Astrocyte of the spinal cord (primary cell): ENCODE measurements around the gene TOMM5.
"Not testable (repeated sequence)": the region's sequence is repeated elsewhere in the genome, so short reads cannot be mapped to it uniquely, and the experiment has no call there.

Source experiments
- DNase-seq: peaks from one replicate; pipeline ENCODE4 v3.0.0; 2011; ENCODE audit warnings: low read depth, low spot score
- H3K4me3 ChIP-seq: 2 replicates; pipeline ENCODE4 v1.5.1; 2011; ENCODE audit warnings: low read depth, mild to moderate bottlenecking, low read length, moderate library complexity
- in situ Hi-C: cut with HindIII; loops from 2 replicates; pipeline ENCODE4 v1.10.0; 2017; ENCODE audit warnings: low sequenced_read_pairs
- TF ChIP-seq, protein P1 (sequence below): IDR thresholded peaks from 2 replicates; pipeline ENCODE4 v1.5.1; 2012; ENCODE audit warnings: low read depth, mild to moderate bottlenecking, low read length, inconsistent platforms

Gene TOMM5

DNA sequence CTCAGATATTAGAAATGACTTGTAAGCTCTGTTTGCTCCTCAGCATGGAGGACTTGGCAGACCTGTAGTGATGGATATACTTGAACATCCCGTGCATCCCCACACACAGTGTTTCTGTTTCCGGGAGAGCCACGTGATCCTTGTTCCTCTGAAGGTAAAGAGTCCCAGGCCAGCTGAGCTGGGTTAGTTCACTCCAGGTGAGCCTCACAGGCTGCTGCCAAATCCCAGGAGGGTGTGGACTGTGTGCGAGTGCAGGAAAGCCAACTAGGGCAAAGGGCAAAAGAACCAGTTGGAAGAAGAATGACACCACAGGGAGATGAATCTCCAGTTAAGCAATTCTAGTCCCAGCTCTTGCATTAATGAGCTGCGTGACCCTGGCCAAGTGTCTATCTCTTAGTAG is 10.4 kb upstream of the TOMM5 start:
- no peak for DNase-seq
- in situ Hi-C loops, result no loop called here
- H3K4me3 ChIP-seq, result no peak overlapping the region
- TF ChIP-seq, protein P1, sequence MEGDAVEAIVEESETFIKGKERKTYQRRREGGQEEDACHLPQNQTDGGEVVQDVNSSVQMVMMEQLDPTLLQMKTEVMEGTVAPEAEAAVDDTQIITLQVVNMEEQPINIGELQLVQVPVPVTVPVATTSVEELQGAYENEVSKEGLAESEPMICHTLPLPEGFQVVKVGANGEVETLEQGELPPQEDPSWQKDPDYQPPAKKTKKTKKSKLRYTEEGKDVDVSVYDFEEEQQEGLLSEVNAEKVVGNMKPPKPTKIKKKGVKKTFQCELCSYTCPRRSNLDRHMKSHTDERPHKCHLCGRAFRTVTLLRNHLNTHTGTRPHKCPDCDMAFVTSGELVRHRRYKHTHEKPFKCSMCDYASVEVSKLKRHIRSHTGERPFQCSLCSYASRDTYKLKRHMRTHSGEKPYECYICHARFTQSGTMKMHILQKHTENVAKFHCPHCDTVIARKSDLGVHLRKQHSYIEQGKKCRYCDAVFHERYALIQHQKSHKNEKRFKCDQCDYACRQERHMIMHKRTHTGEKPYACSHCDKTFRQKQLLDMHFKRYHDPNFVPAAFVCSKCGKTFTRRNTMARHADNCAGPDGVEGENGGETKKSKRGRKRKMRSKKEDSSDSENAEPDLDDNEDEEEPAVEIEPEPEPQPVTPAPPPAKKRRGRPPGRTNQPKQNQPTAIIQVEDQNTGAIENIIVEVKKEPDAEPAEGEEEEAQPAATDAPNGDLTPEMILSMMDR, result no peak

DNA sequence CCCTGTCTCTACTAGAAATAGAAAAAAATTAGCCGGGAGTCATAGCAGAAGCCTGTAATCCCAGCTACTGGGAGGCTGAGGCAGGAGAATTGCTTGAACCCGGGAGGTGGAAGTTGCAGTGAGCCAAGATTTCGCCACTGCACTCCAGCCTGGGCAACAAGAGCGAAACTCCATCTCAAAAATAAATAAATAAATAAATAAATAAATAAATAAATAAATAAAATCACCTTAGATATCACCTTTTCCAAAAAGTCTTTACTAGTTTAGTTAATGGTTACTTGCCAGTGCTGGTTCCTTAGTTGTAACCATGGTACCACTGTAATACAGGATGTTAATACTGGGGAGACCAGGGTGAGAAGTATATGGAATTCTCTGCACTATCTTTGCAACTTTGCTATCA is 9.7 kb upstream of the TOMM5 start:
- H3K4me3 ChIP-seq, in situ Hi-C loops, DNase-seq: not testable (repeated sequence)

DNA sequence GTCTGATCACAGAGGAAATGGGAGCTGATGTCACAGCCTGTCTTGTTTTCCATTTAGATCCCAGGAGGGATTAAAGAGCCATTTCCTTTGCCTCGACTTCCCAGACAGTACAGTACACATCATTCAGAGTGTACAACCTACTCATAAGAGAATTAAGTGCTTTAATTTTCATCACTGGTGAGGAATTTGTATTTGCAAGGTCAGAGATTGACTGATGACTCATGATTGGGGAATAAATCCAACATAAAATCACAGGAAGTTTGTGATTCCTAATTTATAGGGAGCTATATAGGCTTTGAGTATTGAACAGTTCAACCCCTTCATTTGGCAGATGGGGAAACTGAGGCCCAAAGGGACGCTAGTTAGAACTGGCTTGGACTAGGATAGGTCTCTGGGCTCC is 4.1 kb upstream of the TOMM5 start:
- no peak for DNase-seq
- H3K4me3 ChIP-seq, result no peak overlapping the region
- in situ Hi-C loops, result no loop called here
- TF ChIP-seq, protein P1, result no peak

DNA sequence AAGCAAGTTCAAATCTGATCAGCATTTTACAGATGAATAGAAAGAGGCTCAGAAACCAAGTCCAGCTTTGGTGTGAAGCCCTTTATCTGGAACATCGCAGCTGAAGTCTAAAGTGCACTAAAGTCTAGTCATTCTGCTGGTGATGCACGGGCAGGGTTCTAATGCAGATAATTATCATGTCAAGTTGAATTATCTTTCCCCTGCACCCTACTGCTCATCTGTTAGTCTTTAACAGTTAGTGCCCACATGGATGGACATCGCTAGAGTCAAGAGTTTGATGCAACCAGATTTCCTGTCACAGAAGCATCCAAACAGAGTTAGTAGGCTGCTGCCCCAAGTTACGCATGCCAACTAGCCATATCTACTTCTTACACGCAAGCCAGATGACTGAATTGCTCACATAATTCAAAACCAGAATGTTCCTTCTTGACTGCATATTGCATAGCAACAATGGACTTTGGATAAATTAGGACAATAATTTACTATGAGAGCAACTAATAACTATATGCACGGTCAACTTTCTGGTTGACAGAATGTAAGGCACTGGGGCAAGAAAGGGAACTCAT is 1.6 kb upstream of the TOMM5 start:
- H3K4me3 ChIP-seq, result no peak overlapping the region
- in situ Hi-C loops, result no loop called here
- TF ChIP-seq, protein P1, result no peak
- no peak for DNase-seq

- no peak overlapping the region for H3K4me3 ChIP-seq
- in situ Hi-C loops, result no loop called here
- no peak for DNase-seq
- TF ChIP-seq, protein P1, result no peak
Observed at GRCh38 chr9:37587521-37587920, 4.9 kb downstream of the TOMM5 start.

DNA sequence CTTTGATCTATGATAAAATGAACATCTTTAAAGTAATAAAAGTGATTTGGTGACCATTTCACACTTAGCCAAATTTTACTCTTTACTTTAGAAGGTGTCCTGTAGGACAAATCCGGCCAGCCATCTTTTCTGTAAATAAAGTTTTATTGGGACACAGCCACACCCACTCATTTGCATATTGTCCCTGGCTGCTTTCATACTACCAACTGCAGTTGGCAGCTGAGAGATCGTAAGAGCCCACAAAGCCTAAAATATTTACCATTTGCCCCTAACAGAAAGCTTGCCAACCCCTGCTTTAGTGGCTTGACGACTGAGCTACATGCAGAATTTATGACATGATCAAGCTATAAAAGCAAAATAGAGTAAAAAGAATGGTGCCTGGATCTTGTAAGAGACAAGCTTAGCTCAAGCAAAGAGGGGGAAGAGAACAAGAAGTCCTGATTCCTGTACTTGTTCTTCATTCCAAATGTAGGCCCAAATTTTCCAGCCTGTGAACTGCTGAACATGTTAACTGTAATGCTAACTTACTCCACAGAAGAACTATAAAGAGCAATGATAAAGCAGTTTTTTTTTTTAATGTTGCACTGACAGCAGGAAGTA is 8.8 kb downstream of the TOMM5 start:
- in situ Hi-C loops, result no loop called here
- no peak for DNase-seq
- TF ChIP-seq, protein P1, result no peak
- H3K4me3 ChIP-seq, result no peak overlapping the region

DNA sequence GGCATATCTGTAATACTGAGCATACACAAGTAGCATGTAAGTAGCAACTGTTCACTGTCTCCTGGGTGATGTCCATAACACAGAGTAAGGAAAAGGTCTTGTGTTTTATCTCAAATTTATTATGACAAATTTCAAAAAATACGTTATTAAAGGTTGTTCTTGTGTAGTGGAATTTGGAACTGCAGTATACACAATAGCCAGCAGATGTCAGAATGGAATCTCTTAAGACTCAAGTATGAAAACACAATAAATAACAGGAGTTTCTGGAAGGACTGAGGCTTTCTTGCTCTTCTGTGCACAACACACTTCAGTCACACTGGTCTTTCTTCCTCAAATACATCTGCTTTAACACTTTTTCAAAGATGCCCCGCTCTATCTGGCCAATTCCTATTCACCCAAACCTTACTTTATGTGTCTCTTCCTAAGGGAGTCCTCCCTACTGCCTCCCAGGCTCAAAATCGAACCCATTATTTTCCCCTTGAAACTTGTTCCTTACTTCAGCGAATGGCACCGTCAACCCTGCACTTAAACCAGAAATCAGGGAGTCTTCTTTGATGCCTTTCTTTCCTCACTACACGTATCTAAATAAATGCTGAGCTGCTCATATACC is 9.7 kb downstream of the TOMM5 start:
- in situ Hi-C loops, result no loop called here

More for the DNA sequence above, 9.7 kb downstream of the TOMM5 start:
- TF ChIP-seq, protein P1, result peak; percentile 64
- H3K4me3 ChIP-seq, result no peak overlapping the region
- peak; percentile 78 for DNase-seq
